ENCODE results near the gene TSR1. TPM values are rescaled to one million over a fixed set of nuclear protein-coding genes. Genes with fewer than 3 reads are reported as not detected.

TSR1 gene
- 10 to 100 TPM; 12.5 to 19.5 (median 14.3) TPM for polyA plus RNA-seq (ENCODE audit: low read depth in 6 of 6)

GRCh38 chr17:2336215-2336851 lies at the start of gene TSR1:
Gene TSR1 (minus strand): TSS chr17:2336457. CDS start chr17:2336427, 30 bp downstream.
- DNase-seq (peak; percentile 84), ATAC-seq (ENCODE audit: low read depth in 2 of 2) (peak; percentile 77 to 81)
- Mint-ChIP-seq H3K4me3 (peak within 1 kb of the TSS in 6 of 8 donors; percentile 98 to 99 (median 98)), H3K4me1 (peaks cover 22 to 28% (median 23%) of the 10 kb centered on the region in 3 donors), H3K27me3 (no peaks in the 10 kb centered on the region), H3K9me3 (no peaks in the 10 kb centered on the region), H3K36me3 (peaks cover 0 to 8% of the 10 kb centered on the region in 2 donors), H3K27ac (peak within 1 kb of the TSS; percentile 80 to 97 (median 95))

- ATAC-seq (ENCODE audit: low read depth in 2 of 2) (no peak), DNase-seq (no peak)
- Mint-ChIP-seq H3K27ac (no peak overlapping the region), H3K4me1 (peaks cover 18 to 29% (median 23%) of the 10 kb centered on the region in 3 donors), H3K36me3 (no peaks in the 10 kb centered on the region), H3K27me3 (no peaks in the 10 kb centered on the region), H3K4me3 (peak overlapping the region in 1 of 8 donors; percentile 15), H3K9me3 (no peaks in the 10 kb centered on the region)
Observed at GRCh38 chr17:2385240-2386210, 49.3 kb upstream of the TSR1 start.

GRCh38 chr17:2384439-2385127 lies 48.3 kb upstream of the TSR1 start:
- ATAC-seq (ENCODE audit: low read depth in 2 of 2) (no peak), DNase-seq (no peak)
- H3K4me3 Mint-ChIP-seq = no peak overlapping the region
- H3K36me3 Mint-ChIP-seq = no peaks in the 10 kb centered on the region
- peaks cover 16 to 28% (median 18%) of the 10 kb centered on the region in 3 donors for H3K4me1 Mint-ChIP-seq
- H3K27me3 Mint-ChIP-seq = no peaks in the 10 kb centered on the region
- H3K27ac Mint-ChIP-seq = peak overlapping the region in 1 of 6 donors; percentile 76
- H3K9me3 Mint-ChIP-seq = no peaks in the 10 kb centered on the region

GRCh38 chr17:2383628-2384167 lies 47.4 kb upstream of the TSR1 start:
- no peaks in the 10 kb centered on the region for H3K27me3 Mint-ChIP-seq
- H3K9me3 Mint-ChIP-seq = no peaks in the 10 kb centered on the region
- H3K4me1 Mint-ChIP-seq = peaks cover 7 to 21% (median 12%) of the 10 kb centered on the region in 3 donors
- ATAC-seq (ENCODE audit: low read depth in 2 of 2) = no peak
- H3K27ac Mint-ChIP-seq = peak overlapping the region in 1 of 6 donors; percentile 76
- no peaks in the 10 kb centered on the region for H3K36me3 Mint-ChIP-seq
- no peak for DNase-seq
- peak overlapping the region in 1 of 8 donors; percentile 42 for H3K4me3 Mint-ChIP-seq

GRCh38 chr17:2380950-2381649 lies 44.8 kb upstream of the TSR1 start:
- Mint-ChIP-seq H3K27me3 (no peaks in the 10 kb centered on the region), H3K4me1 (peaks cover 0 to 7% (median 5%) of the 10 kb centered on the region in 3 donors), H3K27ac (peak overlapping the region in 2 of 6 donors; percentile 42 to 80), H3K9me3 (no peaks in the 10 kb centered on the region), H3K36me3 (no peaks in the 10 kb centered on the region), H3K4me3 (no peak overlapping the region)
- no peak for DNase-seq
- ATAC-seq (ENCODE audit: low read depth in 2 of 2) = no peak

- H3K9me3 Mint-ChIP-seq = no peaks in the 10 kb centered on the region
- DNase-seq (no peak), ATAC-seq (ENCODE audit: low read depth in 2 of 2) (no peak)
- H3K27ac Mint-ChIP-seq = peak overlapping the region in 1 of 6 donors; percentile 69
- H3K4me1 Mint-ChIP-seq = peaks cover 0 to 7% (median 5%) of the 10 kb centered on the region in 3 donors
- H3K36me3 Mint-ChIP-seq = no peaks in the 10 kb centered on the region
- H3K27me3 Mint-ChIP-seq = no peaks in the 10 kb centered on the region
- no peak overlapping the region for H3K4me3 Mint-ChIP-seq
Observed at GRCh38 chr17:2380226-2380922, 44.1 kb upstream of the TSR1 start.

GRCh38 chr17:2379489-2380225 lies 43.4 kb upstream of the TSR1 start:
- DNase-seq (no peak), ATAC-seq (ENCODE audit: low read depth in 2 of 2) (no peak)
- Mint-ChIP-seq H3K27ac (peak overlapping the region in 1 of 6 donors; percentile 69), H3K4me1 (peaks cover 0 to 7% (median 5%) of the 10 kb centered on the region in 3 donors), H3K27me3 (no peaks in the 10 kb centered on the region), H3K9me3 (no peaks in the 10 kb centered on the region), H3K4me3 (no peak overlapping the region), H3K36me3 (no peaks in the 10 kb centered on the region)

- peak overlapping the region in 3 of 6 donors; percentile 53 to 73 (median 65) for H3K27ac Mint-ChIP-seq
- H3K36me3 Mint-ChIP-seq = no peaks in the 10 kb centered on the region
- H3K4me3 Mint-ChIP-seq = no peak overlapping the region
- DNase-seq (no peak), ATAC-seq (ENCODE audit: low read depth in 2 of 2) (no peak)
- H3K9me3 Mint-ChIP-seq = no peaks in the 10 kb centered on the region
- no peaks in the 10 kb centered on the region for H3K27me3 Mint-ChIP-seq
- peaks cover 0 to 7% (median 5%) of the 10 kb centered on the region in 3 donors for H3K4me1 Mint-ChIP-seq
Observed at GRCh38 chr17:2378905-2379304, 42.6 kb upstream of the TSR1 start.

GRCh38 chr17:2377659-2378058 lies 41.4 kb upstream of the TSR1 start:
- Mint-ChIP-seq H3K27me3 (no peaks in the 10 kb centered on the region), H3K36me3 (no peaks in the 10 kb centered on the region), H3K4me1 (peaks cover 0 to 6% (median 1%) of the 10 kb centered on the region in 3 donors), H3K9me3 (no peaks in the 10 kb centered on the region), H3K4me3 (no peak overlapping the region), H3K27ac (no peak overlapping the region)
- ATAC-seq (ENCODE audit: low read depth in 2 of 2) (no peak), DNase-seq (no peak)

GRCh38 chr17:2376107-2376506 lies 39.9 kb upstream of the TSR1 start:
- Mint-ChIP-seq H3K36me3 (no peaks in the 10 kb centered on the region), H3K4me1 (peaks cover 0 to 3% (median 2%) of the 10 kb centered on the region in 3 donors), H3K9me3 (no peaks in the 10 kb centered on the region), H3K4me3 (no peak overlapping the region), H3K27ac (no peak overlapping the region), H3K27me3 (no peaks in the 10 kb centered on the region)
- no peak for ATAC-seq (ENCODE audit: low read depth in 2 of 2)
- DNase-seq = no peak

- peaks cover 0 to 2% (median 0%) of the 10 kb centered on the region in 3 donors for H3K4me1 Mint-ChIP-seq
Observed at GRCh38 chr17:2375406-2375805, 39.1 kb upstream of the TSR1 start.

More at GRCh38 chr17:2375406-2375805, 39.1 kb upstream of the TSR1 start:
- no peaks in the 10 kb centered on the region for H3K9me3 Mint-ChIP-seq
- H3K4me3 Mint-ChIP-seq = no peak overlapping the region
- no peaks in the 10 kb centered on the region for H3K27me3 Mint-ChIP-seq
- DNase-seq (no peak), ATAC-seq (ENCODE audit: low read depth in 2 of 2) (no peak)
- H3K27ac Mint-ChIP-seq = peak overlapping the region in 1 of 6 donors; percentile 61
- H3K36me3 Mint-ChIP-seq = no peaks in the 10 kb centered on the region

All from naive B cell (primary cell).